ENCODE data around the gene SRSF3.
A peak's percentile ranks its signal among the peaks of the same experiment; 100 is the strongest.

SRSF3 gene

DNA sequence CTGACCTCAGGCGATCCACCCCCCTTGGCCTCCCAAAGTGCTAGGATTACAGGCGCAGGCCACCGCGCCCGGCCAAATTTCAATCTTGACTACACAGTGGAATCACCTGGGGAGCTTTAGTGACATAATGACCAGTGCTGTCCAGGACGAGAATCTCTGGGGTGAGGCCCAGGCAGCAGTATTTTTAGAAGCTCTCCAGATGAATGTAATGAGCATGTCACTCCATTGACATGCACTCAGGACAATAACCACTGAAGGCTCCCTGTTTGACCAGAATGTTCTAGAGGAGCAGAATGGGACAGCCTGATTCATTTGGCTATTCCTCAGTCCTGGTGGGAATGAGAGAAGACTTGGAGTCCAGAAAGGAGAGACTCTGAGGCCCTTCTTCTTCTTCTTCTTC lies 39.2 kb downstream of the SRSF3 start:
- no peak overlapping the region for H3K4me3 ChIP-seq (ENCODE audit: low read depth, low read length)
- no peak for TF ChIP-seq CTCF (conservative IDR thresholded peaks at IDR 0.05; ENCODE audit: low read depth, low read length)
- no peak for DNase-seq (ENCODE audit: low read depth)

GRCh38 chr6:36633915-36634314 lies 39.8 kb downstream of the SRSF3 start:
- no peak for TF ChIP-seq CTCF (conservative IDR thresholded peaks at IDR 0.05; ENCODE audit: low read depth, low read length)
- peak; percentile 92 for DNase-seq (ENCODE audit: low read depth)
- H3K4me3 ChIP-seq (ENCODE audit: low read depth, low read length): no peak overlapping the region

GRCh38 chr6:36634317-36635108 lies 40.4 kb downstream of the SRSF3 start:
- DNase-seq (ENCODE audit: low read depth): no peak
- no peak overlapping the region for H3K4me3 ChIP-seq (ENCODE audit: low read depth, low read length)
- no peak for TF ChIP-seq CTCF (conservative IDR thresholded peaks at IDR 0.05; ENCODE audit: low read depth, low read length)

GRCh38 chr6:36636283-36636682 lies 42.1 kb downstream of the SRSF3 start:
- H3K4me3 ChIP-seq (ENCODE audit: low read depth, low read length): no peak overlapping the region
- DNase-seq (ENCODE audit: low read depth): no peak
- no peak for TF ChIP-seq CTCF (conservative IDR thresholded peaks at IDR 0.05; ENCODE audit: low read depth, low read length)

DNA sequence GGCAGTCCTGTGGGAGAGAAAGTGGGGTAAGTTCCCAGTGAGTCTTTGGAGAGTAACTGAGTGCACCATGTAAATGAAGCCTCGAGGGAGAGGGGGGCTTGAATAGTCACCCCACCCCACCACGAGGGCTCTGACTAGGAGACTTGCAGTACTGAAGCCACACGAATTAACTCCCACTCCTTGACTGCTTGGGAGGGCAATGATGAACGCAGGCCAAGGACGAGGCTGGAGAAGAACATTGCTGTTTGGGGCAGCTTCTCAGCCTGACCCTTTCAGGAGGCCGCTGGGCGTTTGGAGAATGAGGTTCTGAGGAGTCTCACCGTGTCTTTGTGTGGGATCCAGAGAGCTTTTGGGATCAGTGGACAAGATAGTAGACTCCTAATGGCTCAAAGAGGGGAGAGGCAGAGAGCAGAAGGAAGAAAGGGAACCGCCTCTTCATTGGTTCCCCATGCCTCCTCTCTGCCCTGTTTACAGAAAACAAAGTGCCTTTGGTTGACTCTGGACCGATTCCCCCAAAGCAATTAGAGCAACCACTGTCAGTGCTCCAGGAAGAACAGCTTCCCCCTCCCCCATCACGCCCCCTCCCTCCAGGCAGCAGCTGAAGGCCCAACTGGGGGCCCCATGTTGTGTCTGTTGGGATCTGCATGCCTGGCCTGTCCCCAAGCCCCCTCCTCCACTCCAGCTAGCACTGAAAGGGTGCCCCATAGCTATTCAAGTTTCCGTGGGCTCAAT lies 42.7 kb downstream of the SRSF3 start:
- no peak overlapping the region for H3K4me3 ChIP-seq (ENCODE audit: low read depth, low read length)
- no peak for TF ChIP-seq CTCF (conservative IDR thresholded peaks at IDR 0.05; ENCODE audit: low read depth, low read length)
- DNase-seq (ENCODE audit: low read depth): no peak

DNA sequence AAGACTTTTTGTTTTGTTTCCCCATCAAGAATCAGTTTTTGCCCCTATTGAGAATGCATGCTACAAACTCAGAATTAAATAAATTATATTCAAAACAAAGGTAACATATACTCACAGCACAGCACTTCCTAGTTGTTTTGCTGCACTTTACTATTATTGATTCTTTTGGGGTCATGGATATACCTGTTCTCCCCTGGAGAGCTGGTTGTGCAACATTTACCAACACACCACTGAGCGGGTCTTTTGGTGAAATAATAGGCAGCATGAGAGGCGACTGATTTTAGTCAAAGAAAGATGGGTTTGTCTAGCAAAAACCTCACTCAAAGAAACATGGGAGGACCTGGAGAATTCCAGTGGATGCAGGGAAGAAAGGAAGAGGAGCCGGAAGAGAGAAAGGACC lies 44.4 kb downstream of the SRSF3 start:
- no peak overlapping the region for H3K4me3 ChIP-seq (ENCODE audit: low read depth, low read length)
- no peak for TF ChIP-seq CTCF (conservative IDR thresholded peaks at IDR 0.05; ENCODE audit: low read depth, low read length)
- DNase-seq (ENCODE audit: low read depth): no peak
